ENCODE measurements around the gene LRP5. TPM values are rescaled to one million over a fixed set of nuclear protein-coding genes. Genes with fewer than 3 reads are reported as not detected.

LRP5 gene
- total RNA-seq, 3 donors from 2014 or later = 23.6 to 48.8 (median 24.5) TPM

DNA sequence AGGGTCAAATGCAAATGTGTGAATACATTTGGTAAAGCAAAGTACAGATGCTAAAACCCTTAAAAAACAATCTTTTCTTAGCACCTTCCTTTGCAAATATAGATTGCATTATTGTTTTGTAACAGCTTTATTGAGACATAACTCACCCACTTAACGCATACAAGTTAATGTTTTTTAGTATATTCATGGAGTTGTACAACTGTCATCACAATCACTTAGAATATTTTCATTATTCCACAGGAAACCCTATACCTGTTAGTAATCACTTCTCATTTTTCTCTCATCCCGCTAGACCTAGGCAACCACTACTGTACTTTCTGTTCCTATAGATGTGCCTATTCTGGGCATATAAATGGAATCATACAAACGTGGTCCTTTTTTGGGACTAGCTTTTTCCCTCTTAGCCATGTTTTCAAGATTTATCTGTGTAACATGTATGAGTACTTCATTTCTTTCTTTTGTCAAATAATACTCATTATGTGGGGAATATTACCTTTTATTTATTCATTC is 182.9 kb downstream of the LRP5 start:
- intact Hi-C loops (cut with DNase I; ENCODE audit: low total_unique reads) = no loop called here
- no peak for DNase-seq (ENCODE audit: low spot score in 2 of 2)
- TF ChIP-seq POLR2AphosphoS5 (IDR thresholded peaks at IDR 0.05) = no peak
- Histone ChIP-seq H3K4me1 (peaks cover 0 to 13% of the 10 kb centered on the region in 2 donors), H3K27ac (no peak overlapping the region), H3K4me3 (no peak overlapping the region), H3K36me3 (no peaks in the 10 kb centered on the region), H3K9me3 (no peaks in the 10 kb centered on the region), H3K27me3 (no peaks in the 10 kb centered on the region)

GRCh38 chr11:68495872-68496271 is 183.5 kb downstream of the LRP5 start:
- H3K4me1 ChIP-seq = peaks cover 0 to 13% of the 10 kb centered on the region in 2 donors
- no peaks in the 10 kb centered on the region for H3K27me3 ChIP-seq
- intact Hi-C loops (cut with DNase I; ENCODE audit: low total_unique reads) = no loop called here
- no peaks in the 10 kb centered on the region for H3K36me3 ChIP-seq
- no peak overlapping the region for H3K27ac ChIP-seq
- H3K4me3 ChIP-seq = no peak overlapping the region
- H3K9me3 ChIP-seq = no peaks in the 10 kb centered on the region
- TF ChIP-seq POLR2AphosphoS5 (IDR thresholded peaks at IDR 0.05) (no peak), POLR2A (IDR thresholded peaks at IDR 0.05) (no peak)
- TF ChIP-seq, protein P1, sequence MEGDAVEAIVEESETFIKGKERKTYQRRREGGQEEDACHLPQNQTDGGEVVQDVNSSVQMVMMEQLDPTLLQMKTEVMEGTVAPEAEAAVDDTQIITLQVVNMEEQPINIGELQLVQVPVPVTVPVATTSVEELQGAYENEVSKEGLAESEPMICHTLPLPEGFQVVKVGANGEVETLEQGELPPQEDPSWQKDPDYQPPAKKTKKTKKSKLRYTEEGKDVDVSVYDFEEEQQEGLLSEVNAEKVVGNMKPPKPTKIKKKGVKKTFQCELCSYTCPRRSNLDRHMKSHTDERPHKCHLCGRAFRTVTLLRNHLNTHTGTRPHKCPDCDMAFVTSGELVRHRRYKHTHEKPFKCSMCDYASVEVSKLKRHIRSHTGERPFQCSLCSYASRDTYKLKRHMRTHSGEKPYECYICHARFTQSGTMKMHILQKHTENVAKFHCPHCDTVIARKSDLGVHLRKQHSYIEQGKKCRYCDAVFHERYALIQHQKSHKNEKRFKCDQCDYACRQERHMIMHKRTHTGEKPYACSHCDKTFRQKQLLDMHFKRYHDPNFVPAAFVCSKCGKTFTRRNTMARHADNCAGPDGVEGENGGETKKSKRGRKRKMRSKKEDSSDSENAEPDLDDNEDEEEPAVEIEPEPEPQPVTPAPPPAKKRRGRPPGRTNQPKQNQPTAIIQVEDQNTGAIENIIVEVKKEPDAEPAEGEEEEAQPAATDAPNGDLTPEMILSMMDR (IDR thresholded peaks at IDR 0.05) = no peak
- DNase-seq (ENCODE audit: low spot score in 2 of 2) = no peak

- TF ChIP-seq, protein P1 (IDR thresholded peaks at IDR 0.05) = no peak
- TF ChIP-seq POLR2A (IDR thresholded peaks at IDR 0.05) (no peak), POLR2AphosphoS5 (IDR thresholded peaks at IDR 0.05) (no peak)
- no peak for DNase-seq (ENCODE audit: low spot score in 2 of 2)
- no peaks in the 10 kb centered on the region for H3K36me3 ChIP-seq
- intact Hi-C loops (cut with DNase I; ENCODE audit: low total_unique reads) = no loop called here
- no peak overlapping the region for H3K4me3 ChIP-seq
- no peaks in the 10 kb centered on the region for H3K9me3 ChIP-seq
- H3K4me1 ChIP-seq = peaks cover 0 to 13% of the 10 kb centered on the region in 2 donors
- no peaks in the 10 kb centered on the region for H3K27me3 ChIP-seq
- H3K27ac ChIP-seq = no peak overlapping the region
Measured at GRCh38 chr11:68497761-68498160, 185.4 kb downstream of the LRP5 start.

DNA sequence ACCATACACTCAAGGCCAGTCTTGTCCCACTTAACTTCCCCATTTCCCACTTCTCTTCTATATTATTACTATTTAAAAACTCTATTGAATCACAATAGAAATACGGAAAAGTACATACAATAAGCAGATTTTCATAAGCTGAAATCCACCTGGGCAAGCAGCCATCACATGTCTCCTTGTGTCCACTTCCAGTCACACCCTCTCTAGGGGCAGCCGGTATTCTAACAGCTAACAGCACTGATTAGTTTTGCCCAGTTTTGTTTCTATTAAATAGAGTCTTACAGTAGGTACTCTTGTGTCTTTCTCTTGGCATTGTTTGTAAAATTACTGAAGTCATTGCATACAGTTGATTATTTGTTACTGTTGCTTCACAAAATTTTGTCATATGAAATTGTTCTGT is 185.9 kb downstream of the LRP5 start:
- no peaks in the 10 kb centered on the region for H3K36me3 ChIP-seq
- H3K27me3 ChIP-seq = no peaks in the 10 kb centered on the region
- no peaks in the 10 kb centered on the region for H3K9me3 ChIP-seq
- intact Hi-C loops (cut with DNase I; ENCODE audit: low total_unique reads) = no loop called here
- H3K4me1 ChIP-seq = peaks cover 0 to 17% of the 10 kb centered on the region in 2 donors
- no peak overlapping the region for H3K27ac ChIP-seq
- H3K4me3 ChIP-seq = no peak overlapping the region
- TF ChIP-seq, protein P1 (IDR thresholded peaks at IDR 0.05) = no peak
- TF ChIP-seq POLR2AphosphoS5 (IDR thresholded peaks at IDR 0.05) (no peak), POLR2A (IDR thresholded peaks at IDR 0.05) (no peak)
- DNase-seq (ENCODE audit: low spot score in 2 of 2) = no peak

Other genes starting within 250 kb of the LRP5 start
- 10 to 100 TPM; 52.1 to 73.0 (median 71.7) TPM for gene CHKA, start 191.2 kb upstream of the LRP5 start, total RNA-seq
- gene KMT5B, start 99.3 kb upstream of the LRP5 start, total RNA-seq = 10 to 100 TPM; 35.2 to 74.6 (median 43.9) TPM
- 10 to 100 TPM; 11.4 to 22.7 (median 12.5) TPM for gene C11orf24, start 40.6 kb upstream of the LRP5 start, total RNA-seq
- 100 to 1,000 TPM; 113 to 227 (median 183) TPM for gene PPP6R3, start 148.2 kb downstream of the LRP5 start, total RNA-seq